Activated CD4-positive, alpha-beta T cell treated with anti-CD3 and anti-CD28 coated beads, Interleukin-2, Interleukin-4, amounts not matched to agents 100 ng/mL and 50 ng/mL, durations not matched to agents 16 hours and 8 hours (primary cell): Measurements from ENCODE around the gene RBFOX2.
"Not testable (repeated sequence)": the region's sequence is repeated elsewhere in the genome, so short reads cannot be mapped to it uniquely, and the experiment has no call there.

Experiments
- DNase-seq: peaks from one replicate; pipeline ENCODE4 v3.0.0-alpha.2; 2020; ENCODE audit warnings: low spot score

Gene RBFOX2

DNA sequence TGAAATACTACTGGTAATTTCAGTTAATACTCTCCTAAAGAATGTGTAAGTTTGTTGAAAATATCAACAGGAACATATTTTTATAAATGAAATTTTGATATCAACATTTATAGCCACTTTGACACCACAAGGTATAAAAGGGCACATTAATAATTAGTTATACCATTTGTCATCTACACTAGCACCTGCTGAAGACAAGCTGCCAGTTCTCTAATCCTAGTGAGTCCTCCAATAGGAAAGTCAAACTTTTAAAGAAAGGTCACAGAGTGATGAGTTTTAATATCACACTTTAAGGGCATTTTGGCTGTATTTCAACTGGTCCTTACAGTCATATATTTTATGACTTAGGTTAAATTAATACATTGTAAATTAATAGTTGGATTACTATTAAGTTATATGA, 258.6 kb downstream of the RBFOX2 start:
- DNase-seq: no peak

DNA sequence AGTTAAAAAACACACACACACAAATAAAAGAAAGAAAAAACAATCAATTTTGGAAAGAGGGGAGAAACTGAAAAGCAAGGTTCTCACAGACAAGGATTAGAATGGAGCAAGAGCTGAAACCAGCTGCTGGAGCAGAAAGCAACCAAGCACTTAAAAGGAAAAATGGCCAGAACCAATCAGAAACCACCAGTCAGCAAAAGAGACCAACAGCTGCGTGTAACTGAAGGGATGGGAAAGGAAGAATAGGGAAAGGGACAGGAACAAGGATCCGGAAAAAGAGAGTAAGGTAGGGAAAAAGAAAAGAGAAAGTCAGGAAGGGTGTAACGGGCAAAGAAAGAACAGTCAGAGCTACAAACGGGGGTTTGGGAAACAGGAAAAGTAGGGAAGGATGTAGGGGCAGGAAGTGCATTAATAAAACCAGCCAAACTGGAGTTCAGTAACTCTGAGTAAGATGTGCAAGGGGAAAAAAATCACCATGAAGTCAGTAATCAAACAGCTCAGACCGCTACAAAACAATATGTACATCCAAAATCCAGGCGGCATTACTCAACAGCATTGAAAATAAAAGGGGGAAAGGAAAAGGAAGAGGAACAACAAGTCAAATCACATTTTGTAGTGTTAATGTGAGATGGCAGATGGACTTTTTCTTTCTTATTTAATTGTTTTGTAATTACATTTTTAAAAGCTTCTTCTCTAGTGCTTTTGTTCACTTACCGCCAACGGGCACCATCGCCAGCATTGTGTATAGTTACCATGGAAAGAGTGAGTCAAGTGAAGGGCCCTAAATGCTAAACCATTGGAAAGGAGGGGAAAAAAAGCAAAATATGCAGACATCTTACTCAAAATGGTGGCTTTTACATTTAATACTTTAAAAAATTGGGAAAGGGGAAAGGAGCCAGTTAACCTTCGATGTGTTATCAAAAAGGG, 261.7 kb downstream of the RBFOX2 start:
- DNase-seq: no peak

DNA sequence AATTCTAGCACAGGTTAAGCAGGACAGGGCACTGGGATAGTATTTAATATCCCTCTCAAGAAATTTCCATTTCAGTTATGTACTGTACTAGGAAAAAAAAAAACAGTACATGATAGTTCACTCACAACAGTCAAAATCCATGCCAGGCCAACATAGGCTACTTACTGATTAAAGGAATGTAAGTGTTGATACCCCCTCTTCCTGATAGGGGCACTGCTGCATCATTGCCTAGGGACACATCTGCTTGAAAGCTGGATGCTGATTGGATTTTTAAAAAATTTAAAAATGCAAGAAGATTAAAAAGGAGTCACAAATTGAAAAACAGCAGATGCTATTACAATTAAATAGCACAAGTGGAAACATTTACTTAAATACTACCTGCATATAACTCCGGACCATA, 267.6 kb downstream of the RBFOX2 start:
- no peak for DNase-seq

DNA sequence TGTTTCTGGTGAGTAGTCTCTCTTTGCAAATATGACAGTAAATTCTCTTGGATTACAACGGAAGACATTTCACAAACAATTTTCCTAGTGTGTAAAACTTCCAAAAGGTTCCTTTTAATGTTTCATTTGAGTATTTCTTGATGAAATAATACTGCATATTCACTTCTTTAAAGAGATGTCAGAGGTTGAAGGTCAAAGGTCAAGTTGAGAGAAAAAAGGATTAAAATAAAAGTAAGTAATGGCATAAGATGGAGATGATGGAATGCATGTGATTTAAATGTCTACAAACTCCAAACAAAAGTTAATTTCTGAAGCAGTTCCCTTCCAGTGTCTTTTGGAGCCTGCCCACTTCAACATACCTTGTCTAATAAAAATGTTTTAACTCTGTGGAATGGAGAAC, 270.2 kb downstream of the RBFOX2 start:
- no peak for DNase-seq

DNA sequence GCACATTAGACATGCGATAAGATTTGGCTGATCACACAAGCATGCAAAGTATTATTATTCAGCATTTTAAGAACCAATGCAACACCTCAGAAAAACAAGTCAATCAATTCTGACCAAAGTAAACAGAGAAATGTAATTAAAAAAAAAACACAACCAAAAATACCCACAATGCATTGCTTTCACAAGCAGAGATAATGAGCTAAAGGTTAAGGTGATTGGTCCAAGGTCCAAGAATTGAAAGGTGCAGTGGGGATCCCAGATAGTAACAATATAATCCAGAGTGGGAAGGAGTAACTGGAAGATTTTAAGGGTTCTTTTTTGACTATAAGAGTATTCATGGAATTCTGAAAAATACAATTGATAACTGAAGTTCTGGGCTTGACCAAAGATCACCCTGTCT, 271.9 kb downstream of the RBFOX2 start:
- DNase-seq: no peak

DNA sequence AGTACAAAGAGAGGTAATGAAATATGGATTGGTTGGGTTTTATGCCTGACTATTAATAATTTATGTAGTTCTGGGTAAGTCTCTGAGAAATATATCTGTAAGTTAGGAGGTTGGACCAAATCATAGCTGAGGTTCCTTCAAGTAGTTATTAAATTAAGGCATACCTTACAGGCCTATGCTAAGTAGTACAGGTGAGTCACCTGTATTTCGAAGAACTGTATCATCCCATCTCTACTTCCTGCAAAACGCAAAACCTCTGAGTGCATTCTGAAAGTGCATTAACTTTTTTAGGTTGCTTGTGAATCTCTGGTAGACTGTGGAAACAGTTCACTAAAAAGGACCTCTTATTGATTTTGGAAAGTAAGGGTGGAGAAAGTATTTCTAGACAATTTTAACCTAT, 273.9 kb downstream of the RBFOX2 start:
- no peak for DNase-seq

DNA sequence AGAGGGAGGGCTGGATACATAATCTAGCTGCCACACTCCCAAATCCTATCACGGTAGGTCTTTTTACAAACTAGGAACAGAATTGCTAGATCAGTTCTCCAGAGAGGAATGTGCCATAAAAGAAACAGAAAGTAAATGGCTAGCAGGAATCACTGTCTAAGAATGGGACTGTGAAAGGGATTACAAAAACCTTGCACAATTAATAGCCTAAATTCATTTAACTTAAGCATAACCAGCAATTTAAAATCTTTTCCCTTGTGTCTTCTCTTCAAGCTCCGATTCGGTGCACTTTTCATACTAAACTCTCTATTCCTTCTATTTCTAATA, 275.8 kb downstream of the RBFOX2 start:
- no peak for DNase-seq

DNA sequence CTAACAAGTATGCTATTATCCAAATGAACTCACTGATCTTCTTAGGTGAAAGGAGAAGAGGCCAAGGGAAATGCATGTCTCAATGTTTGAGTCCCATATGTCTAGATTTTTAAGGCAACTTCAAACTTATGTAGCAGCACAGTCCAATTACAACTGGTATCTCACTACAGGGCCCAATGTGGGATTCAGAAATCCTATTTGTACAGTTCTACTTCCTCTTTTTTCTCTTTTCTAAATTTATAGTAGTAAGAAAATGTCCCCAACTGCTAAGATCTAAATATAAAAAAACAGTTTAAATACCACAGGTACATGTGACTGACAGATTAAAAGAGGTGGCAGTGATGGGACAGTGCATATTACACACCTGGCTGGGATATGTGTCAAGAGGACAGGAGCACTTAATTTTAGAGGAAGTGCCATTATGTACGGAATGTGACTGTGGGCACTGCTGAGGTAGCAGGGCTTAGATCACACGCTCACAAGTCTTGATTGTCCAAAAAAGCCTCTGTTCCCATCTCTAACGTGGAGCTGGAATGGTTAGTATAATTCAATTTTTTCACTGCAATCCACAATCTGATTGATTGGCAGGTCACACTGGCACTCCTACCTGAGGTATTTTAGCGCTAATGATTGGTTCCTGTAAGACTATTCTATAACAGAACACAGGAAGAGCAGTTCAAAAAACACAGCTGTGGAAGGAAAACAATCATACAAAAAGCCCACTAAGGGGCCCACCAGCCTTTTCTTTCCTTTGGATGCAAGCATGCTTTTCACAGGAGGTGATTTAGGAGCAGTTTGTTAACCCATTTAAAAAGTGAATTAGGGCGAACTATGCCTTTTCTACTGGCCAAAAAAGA, 276.4 kb downstream of the RBFOX2 start:
- DNase-seq: no peak

DNA sequence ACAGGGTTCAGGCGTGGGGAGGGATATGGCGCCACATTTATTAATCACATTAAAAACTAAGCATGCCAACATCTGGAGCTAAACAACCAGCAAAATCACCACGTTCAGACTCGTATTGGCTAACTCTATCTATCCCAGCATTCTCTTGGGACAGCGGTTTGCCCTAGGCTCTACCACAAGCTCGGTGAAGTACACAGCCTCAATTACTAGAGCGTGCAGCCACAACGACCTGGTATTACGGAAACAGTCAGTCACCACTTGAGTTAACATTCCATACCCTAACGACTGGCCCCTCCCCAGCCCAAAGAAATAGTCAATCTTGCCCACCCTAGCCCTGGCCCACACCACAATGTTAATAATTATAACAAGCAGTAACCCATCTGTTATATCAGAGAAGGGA, 278.8 kb downstream of the RBFOX2 start:
- no peak for DNase-seq

DNA sequence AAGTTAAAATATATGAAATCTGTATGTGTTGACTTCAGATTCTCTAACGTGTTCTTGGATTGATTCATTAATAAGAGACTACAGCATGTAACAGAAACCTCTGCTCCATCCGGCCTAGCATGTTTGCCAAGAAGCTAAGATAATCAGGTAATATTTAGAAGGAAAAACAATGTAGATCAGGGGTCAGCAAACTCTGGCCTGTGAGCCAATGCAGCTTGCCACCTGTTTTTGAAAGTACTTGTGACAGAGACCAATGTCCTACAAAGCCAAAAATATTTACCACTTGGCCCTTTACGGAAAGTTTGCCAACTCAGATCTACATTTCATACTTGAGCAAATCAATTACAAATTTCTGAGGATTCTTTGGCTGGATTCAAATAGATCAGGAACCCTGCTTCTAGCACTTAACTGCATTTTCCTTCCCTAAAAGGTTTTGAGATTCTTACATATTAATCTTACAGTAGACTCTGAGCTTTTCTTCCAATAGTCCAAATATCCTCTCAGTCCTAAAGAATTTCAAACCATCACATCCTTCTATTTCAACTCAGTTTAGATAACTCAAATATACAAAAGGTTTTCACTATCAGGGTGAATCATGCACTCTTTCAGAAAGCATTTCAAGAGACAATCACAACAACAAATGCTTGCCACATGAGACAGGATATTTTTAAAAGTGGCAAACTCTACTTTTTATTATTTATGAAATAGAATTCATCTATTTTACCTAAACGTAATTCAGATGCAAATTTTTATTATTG, 281.5 kb downstream of the RBFOX2 start:
- DNase-seq: no peak

DNA sequence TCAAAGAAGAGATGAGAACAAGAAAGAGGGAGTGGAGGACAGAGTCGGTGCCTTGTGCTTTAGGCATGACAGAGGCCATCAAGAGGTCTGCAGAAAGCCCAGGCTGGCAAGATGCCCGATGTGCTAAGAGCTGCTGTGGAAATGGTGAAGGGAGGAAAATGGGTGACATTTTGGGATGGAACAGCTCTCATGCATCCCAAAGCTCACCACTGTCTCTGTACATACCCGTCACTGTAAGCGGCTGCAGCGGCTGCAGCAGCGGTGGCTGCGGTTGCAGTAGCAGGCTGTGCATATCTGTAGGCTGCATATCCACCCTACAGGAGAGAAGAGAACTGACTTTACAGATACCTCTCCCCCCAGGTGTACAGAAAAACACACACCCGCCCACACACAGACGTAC, 282.4 kb downstream of the RBFOX2 start:
- DNase-seq: no peak

DNA sequence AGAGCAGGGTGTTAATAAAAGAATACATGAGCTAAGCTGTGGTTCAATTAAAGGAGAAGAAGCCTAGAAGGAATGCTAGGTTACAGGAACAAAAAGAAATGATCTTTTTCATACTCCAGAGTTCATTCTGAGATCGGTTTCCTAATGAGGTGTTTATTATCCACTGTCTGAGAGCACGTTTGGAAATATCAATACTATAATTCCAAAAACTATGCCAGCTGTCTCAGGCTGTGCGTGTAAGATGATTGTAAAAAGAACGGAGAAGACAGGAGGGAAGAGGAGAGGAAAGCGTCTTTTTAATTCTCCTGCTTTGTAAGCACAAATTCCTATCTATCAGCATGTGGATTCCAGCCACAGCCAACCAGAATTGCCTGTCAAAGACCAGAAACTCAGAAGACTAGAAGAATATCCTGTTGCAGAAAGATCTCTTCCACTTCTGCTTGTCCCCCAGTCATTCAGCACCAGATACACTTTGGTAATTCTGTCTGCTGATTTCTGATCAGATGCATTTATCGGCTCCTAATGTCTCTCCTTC, 285.2 kb downstream of the RBFOX2 start:
- DNase-seq: no peak

DNA sequence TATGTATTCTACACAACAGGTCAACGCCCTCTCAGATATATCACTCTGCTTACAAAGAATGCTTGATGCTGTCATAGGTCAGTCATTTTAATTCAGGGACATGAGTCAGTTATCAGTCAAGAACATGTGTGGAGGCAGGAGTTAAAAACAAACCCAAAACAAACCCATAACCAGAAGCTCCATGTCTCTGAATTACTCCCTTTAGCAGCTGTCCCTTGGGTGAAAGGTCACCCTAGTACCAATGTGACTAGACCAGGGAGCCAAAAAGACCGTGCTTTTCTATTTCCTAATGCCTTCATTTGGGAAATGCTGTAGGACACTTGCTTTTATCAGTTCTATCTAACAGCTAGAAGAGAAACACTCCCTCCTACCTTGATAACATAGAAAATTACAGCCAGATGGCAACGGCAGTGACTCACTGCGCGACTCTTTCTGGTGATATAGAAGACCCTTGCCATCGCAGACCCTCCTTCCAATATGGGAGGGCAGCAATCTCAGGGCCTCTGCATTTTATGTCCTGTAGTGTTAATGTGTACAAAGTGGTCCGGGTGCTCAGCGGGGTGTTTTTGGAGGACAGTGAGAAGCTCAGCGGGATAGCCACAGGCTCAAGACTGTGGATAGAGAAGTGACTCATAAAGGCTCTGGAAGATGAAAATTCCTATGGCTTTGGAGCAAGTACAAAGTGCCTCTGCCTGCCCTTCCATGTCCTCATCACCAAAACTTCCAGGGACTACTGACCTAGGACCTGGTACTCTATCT, 286.1 kb downstream of the RBFOX2 start:
- no peak for DNase-seq

DNA sequence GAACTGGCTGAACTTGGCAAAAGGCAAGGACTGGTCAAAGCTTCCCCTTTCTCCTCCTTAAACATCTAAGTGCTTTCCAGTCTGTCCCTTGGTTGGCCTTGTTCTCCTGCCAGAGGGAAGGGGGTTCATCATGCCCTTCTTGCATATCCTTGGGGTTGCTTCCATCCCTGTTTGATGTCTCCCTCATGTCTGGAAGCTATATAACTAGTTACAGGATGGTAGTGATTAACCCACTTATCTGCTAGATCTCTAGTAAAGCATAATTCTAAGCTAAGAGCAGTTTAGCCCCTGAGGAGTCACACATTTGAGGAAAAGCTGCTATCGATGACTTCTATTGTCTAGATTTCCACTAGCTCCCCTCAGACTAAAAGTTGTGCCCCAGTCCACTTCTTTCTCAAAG, 288.0 kb downstream of the RBFOX2 start:
- no peak for DNase-seq

DNA sequence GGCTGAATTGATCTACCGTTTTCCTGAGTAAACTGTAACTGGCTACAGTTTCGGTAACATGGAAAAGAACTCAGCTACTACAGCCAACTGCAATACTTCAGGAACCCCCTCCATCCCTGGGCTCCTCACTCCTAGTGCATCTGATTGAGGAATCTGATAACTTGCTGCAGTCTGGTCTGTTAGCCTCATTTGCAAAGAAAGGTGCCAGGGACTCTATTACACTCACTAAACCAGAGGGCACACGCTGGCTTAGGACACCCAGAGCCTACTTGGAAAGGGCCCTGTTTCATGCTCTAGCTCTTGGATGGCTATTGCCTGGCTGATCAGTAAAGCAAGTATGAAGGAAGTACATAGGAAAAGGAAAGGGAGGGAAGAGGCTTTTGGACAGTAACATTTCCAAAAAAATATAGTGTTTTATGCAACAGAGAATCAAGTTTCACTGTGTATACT, 288.7 kb downstream of the RBFOX2 start:
- no peak for DNase-seq

DNA sequence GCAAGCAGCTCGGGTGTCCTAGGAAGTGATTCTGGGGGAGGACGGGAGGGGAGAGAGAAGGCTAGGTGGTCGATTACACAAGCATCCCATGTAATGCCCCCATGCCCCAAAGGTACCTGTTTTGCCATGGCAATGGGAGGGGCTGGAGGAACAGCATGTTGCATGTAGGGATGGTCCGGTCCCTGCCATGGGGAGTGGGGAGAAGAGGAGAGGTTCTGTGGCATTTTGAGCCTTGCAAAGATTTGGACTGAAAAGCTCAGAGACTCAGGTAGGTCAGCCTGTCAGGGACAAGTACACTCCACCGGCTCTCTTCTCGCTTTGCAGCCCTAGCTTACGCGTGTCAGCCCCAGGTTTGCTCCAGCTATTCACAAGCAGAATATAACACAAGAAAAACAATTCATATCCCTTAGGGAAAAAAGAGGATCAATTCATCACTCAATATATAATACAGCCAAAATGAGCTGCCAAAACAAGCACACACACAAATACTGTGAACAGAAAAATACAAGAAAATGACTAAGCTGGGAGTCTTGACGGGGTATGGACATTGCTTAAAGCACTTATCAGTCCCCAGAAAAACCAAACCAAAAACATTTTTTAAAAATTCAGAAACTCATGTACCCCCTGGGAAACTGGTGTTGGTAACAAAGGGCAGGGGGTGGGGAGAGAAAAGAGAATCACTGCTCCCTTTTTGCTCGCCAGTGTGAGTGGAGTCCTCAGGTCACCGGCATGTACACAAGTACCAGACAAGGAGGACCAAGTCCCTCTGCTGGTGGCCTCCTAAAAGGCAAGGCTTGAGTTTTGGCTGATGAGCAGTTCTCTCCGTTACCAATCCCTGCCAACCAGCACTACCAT, 289.3 kb downstream of the RBFOX2 start:
- no peak for DNase-seq

DNA sequence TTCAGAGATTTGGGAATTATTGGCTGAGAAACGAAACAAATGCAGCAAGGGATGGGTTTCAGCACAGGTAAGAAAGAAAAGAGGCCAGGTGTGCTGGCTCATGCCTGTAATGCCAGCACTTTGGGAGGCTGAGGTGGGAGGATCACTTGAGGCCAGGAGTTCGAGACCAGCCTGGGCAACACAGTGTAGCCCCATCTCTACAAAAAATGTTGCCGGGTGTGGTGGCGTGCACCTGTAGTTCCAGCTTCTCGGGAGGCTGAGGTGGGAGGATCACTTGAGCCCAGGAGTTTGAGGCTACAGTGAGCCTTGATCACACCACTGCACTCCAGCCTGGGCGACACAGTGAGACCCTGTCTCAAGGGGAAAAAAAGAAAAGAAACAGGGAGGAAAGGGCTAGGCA, 290.7 kb downstream of the RBFOX2 start:
- DNase-seq: not testable (repeated sequence)

DNA sequence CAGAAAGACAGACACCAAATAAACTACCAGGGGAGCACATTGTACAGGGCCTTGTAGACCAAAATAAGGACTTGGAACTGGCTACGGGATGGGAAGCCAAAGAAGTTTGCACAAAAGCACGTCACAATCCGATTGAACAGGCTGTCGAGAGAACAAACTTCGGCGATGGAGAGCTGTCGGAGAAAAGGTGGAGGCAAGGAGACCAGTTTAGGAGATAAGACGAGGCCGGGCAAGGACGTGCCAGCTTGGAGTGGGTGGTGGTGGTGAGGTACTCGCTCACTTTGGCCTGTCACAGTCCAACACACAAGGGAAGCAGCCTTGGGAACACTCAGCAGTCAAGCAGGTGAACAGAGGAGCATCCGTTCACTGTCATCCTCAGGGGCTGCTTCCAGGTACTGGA, 291.9 kb downstream of the RBFOX2 start:
- DNase-seq: no peak

DNA sequence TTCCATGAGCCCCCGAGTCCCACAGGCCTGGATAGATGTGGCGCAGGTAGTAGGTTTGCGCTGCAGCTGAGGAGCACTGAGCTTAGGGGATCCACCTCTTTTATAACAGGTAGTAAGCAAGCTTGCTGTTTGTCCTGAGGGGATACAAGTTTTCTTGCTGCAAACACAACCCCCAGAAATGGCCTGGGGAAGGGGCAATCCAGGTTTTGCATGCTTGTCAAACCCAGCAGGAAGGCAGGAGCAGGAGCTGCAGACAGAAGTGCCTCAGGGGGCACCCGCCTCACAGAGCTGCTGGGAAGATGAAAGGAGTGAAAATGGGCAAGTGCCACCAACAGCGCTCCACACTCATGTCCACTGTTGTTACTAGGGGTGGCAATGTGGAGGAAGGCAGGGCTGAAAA, 292.5 kb downstream of the RBFOX2 start:
- no peak for DNase-seq

DNA sequence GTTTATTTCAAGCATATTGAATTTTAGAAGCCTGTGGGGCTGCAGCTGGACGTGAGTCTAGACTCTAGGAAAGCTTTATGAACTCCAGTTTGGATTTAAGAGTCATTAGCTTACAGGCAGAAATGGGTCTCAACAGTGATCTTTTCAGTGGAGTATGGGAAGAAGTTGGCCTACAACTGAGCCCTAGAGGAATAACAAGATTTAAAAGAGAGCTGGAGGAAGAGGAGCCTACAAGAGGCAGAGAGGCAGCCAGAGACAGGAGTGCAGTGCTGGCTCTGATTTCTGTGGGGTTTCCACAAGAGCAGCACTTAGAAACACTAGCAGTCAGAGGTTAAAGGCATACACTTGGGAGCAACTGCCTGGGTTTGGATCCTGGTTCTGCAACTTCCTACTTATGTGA, 293.1 kb downstream of the RBFOX2 start:
- no peak for DNase-seq

DNA sequence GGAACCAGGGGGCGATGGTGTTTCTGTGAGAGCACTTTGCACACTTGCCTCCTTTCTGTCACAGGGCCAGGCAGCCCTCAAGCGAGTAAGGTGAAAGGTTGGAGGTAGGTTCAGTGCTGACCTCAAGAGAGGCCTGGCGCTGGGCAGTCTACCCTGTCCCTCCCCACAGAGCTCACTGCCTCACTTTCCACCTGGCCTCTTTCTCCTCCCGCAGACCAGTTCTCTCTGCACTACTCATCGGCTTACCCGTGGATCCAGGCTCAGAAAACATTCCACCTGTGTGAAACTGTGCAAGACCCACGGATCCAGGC, 294.2 kb downstream of the RBFOX2 start:
- DNase-seq: no peak
